Hepatocyte (in vitro differentiated cells): ENCODE results near the gene GPC3. TPM values are rescaled to one million over a fixed set of nuclear protein-coding genes. Genes with fewer than 3 reads are reported as not detected.

Experiments
- DNase-seq: peaks from one replicate; pipeline ENCODE4 v3.0.0-alpha.2; 2016; ENCODE audit warnings: low spot score
- H2AFZ ChIP-seq: fragments of 200-600 bp; sonication (generic); 2 replicates; pipeline ENCODE4 v1.6.0; 2016; ENCODE audit warnings: antibody characterized with exemption, mild to moderate bottlenecking
- H3K27ac ChIP-seq: fragments of 200-600 bp; sonication (generic); 2 replicates; pipeline ENCODE4 v1.5.1; 2016; ENCODE audit warnings: mild to moderate bottlenecking
- H3K27me3 ChIP-seq: fragments of 200-600 bp; sonication (generic); 2 replicates; pipeline ENCODE4 v1.6.1; 2016
- H3K36me3 ChIP-seq: fragments of 200-600 bp; sonication (generic); replicated peaks from 2 replicates; pipeline ENCODE4 v1.5.1; 2016; ENCODE audit warnings: low read depth; ENCODE audit not compliant: insufficient read depth
- H3K4me1 ChIP-seq: fragments of 200-600 bp; sonication (generic); 2 replicates; pipeline ENCODE4 v1.5.1; 2016; ENCODE audit warnings: mild to moderate bottlenecking, moderate library complexity; ENCODE audit not compliant: insufficient read depth
- H3K4me2 ChIP-seq: fragments of 200-600 bp; sonication (generic); 2 replicates; pipeline ENCODE4 v1.6.0; 2016
- H3K4me3 ChIP-seq: fragments of 200-600 bp; sonication (generic); 2 replicates; pipeline ENCODE4 v1.5.1; 2016; ENCODE audit warnings: mild to moderate bottlenecking
- H3K79me2 ChIP-seq: fragments of 200-600 bp; sonication (generic); 2 replicates; pipeline ENCODE4 v1.6.0; 2017; ENCODE audit warnings: mild to moderate bottlenecking
- H3K9me2 ChIP-seq: fragments of 200-600 bp; sonication (generic); replicated peaks from 2 replicates; pipeline ENCODE4 v1.6.0; 2017; ENCODE audit warnings: mild to moderate bottlenecking; ENCODE audit not compliant: insufficient read depth
- H3K9me3 ChIP-seq: fragments of 200-600 bp; sonication (generic); 2 replicates; pipeline ENCODE4 v1.5.1; 2016; ENCODE audit warnings: low read depth, mild to moderate bottlenecking
- H4K20me1 ChIP-seq: fragments of 200-600 bp; sonication (generic); 2 replicates; pipeline ENCODE4 v1.6.0; 2016; ENCODE audit warnings: mild to moderate bottlenecking; ENCODE audit not compliant: insufficient read depth, poor library complexity, severe bottlenecking
- EZH2 ChIP-seq: fragments of 200-600 bp; sonication (generic); IDR thresholded peaks from 2 replicates; pipeline ENCODE4 v1.6.1; 2016; ENCODE audit warnings: antibody characterized with exemption, mild to moderate bottlenecking, borderline replicate concordance
- EZH2phosphoT487 ChIP-seq: fragments of 200-600 bp; sonication (generic); IDR thresholded peaks from one replicate; pipeline ENCODE4 v1.6.1; 2018; ENCODE audit warnings: antibody characterized with exemption, mild to moderate bottlenecking, low read depth, moderate library complexity; ENCODE audit not compliant: unreplicated experiment, severe bottlenecking
- WGBS: methylation state at CpG from one replicate; pipeline ENCODE4 v1.1.6; 2016; ENCODE audit warnings: low lambda C conversion rate; ENCODE audit errors: missing lambda C conversion rate; 5-methylcytosine and 5-hydroxymethylcytosine counted together
- polyA plus RNA-seq: library from polyadenylated mRNA; unstranded; fragments of >200 nt; fragmentation: Nextera tagmentation; extraction: Ambion mirVana; gene quantifications from 2 replicates; pipeline ENCODE4 v1.2.1, GENCODE V29; 2016
- total RNA-seq: library from RNA; depleted of rRNA; stranded (reverse); fragments of >200 nt; gene quantifications from 2 replicates; pipeline ENCODE4 v1.2.3, GENCODE V29; 2014
- TF ChIP-seq, protein P1 (sequence below): fragments of 200-600 bp; sonication (generic); IDR thresholded peaks from 2 replicates; pipeline ENCODE4 v1.5.1; 2016; ENCODE audit warnings: antibody characterized with exemption, mild to moderate bottlenecking; ENCODE audit not compliant: poor library complexity

Gene GPC3
- total and polyA plus RNA-seq, 2 experiments from 2014 or later = 789 to 860 TPM

DNA sequence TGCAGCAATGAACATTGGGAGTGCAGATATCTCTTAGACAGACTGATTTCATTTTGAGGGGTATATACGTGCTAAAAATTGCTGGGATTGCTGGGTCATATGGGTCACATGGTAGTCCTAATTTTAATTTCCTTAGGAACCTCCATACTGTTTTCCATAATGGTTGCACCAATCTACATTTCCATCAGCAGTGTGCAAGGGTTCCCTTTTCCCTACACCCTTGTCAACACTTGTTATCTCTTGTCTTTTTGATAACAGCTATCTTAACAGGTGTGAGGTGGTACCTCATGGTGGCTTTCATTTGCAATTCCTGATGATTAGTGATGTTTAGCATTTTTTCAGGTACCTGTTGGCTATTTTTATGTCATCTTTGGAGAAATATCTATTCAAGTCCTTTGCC, 57.0 kb downstream of the GPC3 start:
- H3K4me1 ChIP-seq = no peaks in the 10 kb centered on the region

DNA sequence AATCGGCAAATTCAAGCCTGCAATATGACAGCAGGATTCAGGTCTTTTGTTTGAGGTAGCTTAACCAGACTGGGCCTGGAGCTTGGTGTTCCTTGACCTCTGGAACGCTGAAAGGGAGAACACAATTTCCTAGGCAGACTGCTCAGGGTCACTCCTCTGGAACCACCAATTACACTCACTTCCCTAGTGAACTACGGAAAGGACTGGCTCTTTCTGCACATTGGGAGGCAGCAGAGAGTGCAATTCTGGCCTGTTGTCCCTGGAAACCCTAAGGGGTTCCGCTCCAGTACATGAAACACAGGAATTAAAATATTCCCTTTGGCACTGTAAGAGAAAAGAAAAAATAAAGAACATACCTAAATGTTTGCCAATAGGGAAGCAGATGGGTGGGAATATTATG, 58.6 kb downstream of the GPC3 start:
- H3K27ac ChIP-seq = no peak overlapping the region
- no peak overlapping the region for H3K4me3 ChIP-seq
- H3K9me2 ChIP-seq = no peaks in the 10 kb centered on the region
- TF ChIP-seq, protein P1, sequence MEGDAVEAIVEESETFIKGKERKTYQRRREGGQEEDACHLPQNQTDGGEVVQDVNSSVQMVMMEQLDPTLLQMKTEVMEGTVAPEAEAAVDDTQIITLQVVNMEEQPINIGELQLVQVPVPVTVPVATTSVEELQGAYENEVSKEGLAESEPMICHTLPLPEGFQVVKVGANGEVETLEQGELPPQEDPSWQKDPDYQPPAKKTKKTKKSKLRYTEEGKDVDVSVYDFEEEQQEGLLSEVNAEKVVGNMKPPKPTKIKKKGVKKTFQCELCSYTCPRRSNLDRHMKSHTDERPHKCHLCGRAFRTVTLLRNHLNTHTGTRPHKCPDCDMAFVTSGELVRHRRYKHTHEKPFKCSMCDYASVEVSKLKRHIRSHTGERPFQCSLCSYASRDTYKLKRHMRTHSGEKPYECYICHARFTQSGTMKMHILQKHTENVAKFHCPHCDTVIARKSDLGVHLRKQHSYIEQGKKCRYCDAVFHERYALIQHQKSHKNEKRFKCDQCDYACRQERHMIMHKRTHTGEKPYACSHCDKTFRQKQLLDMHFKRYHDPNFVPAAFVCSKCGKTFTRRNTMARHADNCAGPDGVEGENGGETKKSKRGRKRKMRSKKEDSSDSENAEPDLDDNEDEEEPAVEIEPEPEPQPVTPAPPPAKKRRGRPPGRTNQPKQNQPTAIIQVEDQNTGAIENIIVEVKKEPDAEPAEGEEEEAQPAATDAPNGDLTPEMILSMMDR = peak; percentile 2
- no peak for TF ChIP-seq EZH2phosphoT487
- no peak for TF ChIP-seq EZH2
- WGBS = 53% methylated on average over 4 of the region's 4 CpGs
- H3K79me2 ChIP-seq = no peaks in the 10 kb centered on the region
- H3K27me3 ChIP-seq = no peaks in the 10 kb centered on the region
- no peak overlapping the region for H3K4me2 ChIP-seq
- no peaks in the 10 kb centered on the region for H3K4me1 ChIP-seq
- no peak for DNase-seq
- no peaks in the 10 kb centered on the region for H3K36me3 ChIP-seq
- H3K9me3 ChIP-seq = no peaks in the 10 kb centered on the region
- no peak overlapping the region for H2AFZ ChIP-seq
- H4K20me1 ChIP-seq = no peaks in the 10 kb centered on the region

More for the DNA sequence above, 57.0 kb downstream of the GPC3 start:
- Histone ChIP-seq H3K4me2 (no peak overlapping the region), H3K9me2 (no peaks in the 10 kb centered on the region), H3K36me3 (no peaks in the 10 kb centered on the region), H3K27me3 (no peaks in the 10 kb centered on the region), H3K4me3 (no peak overlapping the region), H2AFZ (no peak overlapping the region), H3K9me3 (no peaks in the 10 kb centered on the region), H3K79me2 (no peaks in the 10 kb centered on the region), H4K20me1 (no peaks in the 10 kb centered on the region), H3K27ac (no peak overlapping the region)
- TF ChIP-seq, protein P1 = no peak
- no peak for TF ChIP-seq EZH2phosphoT487
- no peak for TF ChIP-seq EZH2
- DNase-seq = no peak
- 67% methylated on average over 1 of the region's 1 CpG for WGBS

DNA sequence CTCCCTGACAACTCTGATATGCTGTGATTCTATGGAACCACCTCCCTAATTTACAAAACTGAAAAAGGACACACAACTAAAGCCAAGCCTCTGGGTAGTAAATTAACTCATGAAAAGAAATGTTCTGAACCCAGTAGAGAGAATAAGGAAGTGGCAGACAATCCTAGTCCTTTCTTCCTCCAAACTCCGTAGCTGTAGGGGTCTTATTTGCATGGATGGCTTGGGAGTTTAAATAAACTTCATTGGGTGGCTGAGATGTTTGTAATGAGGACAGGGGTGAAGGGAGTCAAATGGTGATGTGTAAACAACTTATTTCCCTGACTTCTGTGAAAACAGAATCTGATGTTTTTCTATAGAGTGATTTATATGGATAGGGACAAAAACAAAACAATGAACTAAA, 59.3 kb downstream of the GPC3 start:
- 54% methylated on average over 1 of the region's 1 CpG for WGBS
- no peak overlapping the region for H3K4me2 ChIP-seq

DNA sequence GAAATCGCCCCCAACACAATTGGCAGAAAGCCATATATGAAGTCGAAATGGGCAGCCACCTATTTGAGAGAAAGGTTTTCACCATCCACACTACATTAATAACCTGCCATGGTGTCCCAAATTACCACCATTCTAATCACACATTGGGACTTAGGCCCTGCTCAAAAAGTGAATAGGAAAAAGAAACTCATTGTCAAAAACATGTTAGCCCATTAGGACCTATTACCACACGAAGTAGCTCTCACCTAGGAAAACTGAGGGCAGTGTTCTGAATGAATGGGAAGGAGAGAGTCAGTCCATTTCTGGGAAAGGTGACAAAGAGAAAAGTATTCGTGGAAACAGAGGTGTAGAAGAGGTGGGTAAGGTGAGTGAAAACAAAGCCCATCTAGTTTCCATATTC, 60.8 kb downstream of the GPC3 start:
- TF ChIP-seq, protein P1 = no peak
- no peak for TF ChIP-seq EZH2phosphoT487
- no peaks in the 10 kb centered on the region for H3K27me3 ChIP-seq
- H3K4me3 ChIP-seq = no peak overlapping the region
- no peaks in the 10 kb centered on the region for H3K36me3 ChIP-seq
- no peaks in the 10 kb centered on the region for H3K79me2 ChIP-seq
- H3K9me2 ChIP-seq = no peaks in the 10 kb centered on the region
- no peak overlapping the region for H3K4me2 ChIP-seq
- no peaks in the 10 kb centered on the region for H4K20me1 ChIP-seq
- H3K9me3 ChIP-seq = no peaks in the 10 kb centered on the region
- H3K27ac ChIP-seq = no peak overlapping the region
- no peak overlapping the region for H2AFZ ChIP-seq
- H3K4me1 ChIP-seq = no peaks in the 10 kb centered on the region
- DNase-seq = no peak
- WGBS = 59% methylated on average over 4 of the region's 4 CpGs

More for the DNA sequence above, 59.3 kb downstream of the GPC3 start:
- Histone ChIP-seq H3K4me3 (no peak overlapping the region), H3K36me3 (no peaks in the 10 kb centered on the region), H3K27ac (no peak overlapping the region), H3K9me3 (no peaks in the 10 kb centered on the region), H3K9me2 (no peaks in the 10 kb centered on the region), H2AFZ (no peak overlapping the region), H3K27me3 (no peaks in the 10 kb centered on the region), H3K79me2 (no peaks in the 10 kb centered on the region), H3K4me1 (no peaks in the 10 kb centered on the region), H4K20me1 (no peaks in the 10 kb centered on the region)
- TF ChIP-seq EZH2 = no peak
- no peak for DNase-seq
